ENCODE results near the gene SEMA4C.

Gene SEMA4C

DNA sequence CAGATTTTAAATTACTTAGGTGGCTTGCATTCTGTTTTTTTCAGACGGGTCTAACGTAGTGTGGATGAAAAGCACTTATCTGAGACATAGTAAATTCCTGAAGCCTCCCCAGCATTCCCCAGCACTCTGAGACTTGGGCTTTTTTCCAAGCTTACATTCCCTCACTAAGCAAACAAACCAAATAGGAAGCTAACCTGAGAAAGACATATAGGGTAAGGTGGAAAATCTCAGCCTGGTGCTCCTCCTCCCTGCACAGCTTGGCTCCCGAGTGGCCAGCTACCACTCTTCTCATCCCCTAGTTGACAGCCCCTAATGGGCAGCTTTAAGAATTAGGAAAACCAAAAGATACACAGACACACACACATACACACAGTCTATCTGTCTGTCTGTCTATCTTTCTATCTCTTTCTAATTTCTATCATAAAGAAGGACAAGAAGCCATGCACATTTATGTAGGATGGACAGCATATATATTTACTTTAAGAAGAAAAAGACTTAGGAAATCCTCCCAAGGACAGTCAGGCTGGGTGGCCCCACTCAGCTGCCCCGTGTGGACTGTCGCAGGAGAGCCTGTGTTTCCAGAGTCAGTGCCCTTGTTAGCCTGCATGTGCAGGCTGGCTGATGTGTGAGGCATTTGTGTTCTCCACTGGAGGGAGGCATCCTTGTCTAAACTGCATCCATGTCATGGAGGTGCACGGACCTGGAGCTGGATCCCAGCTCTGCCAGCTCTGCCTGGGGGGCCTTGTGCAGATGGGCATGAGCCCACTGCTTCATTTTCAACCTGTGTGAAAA is 45.6 kb downstream of the SEMA4C start:
- Histone ChIP-seq H3K27ac (no peak overlapping the region), H3K9me3 (ENCODE audit: severe bottlenecking) (no peaks in the 10 kb centered on the region), H3K27me3 (ENCODE audit: insufficient read depth, low read depth, severe bottlenecking) (no peaks in the 10 kb centered on the region), H3K36me3 (peaks cover 79% of the 10 kb centered on the region), H3K4me3 (ENCODE audit: low read depth, low read length) (no peak overlapping the region)
- TF ChIP-seq, protein P1, sequence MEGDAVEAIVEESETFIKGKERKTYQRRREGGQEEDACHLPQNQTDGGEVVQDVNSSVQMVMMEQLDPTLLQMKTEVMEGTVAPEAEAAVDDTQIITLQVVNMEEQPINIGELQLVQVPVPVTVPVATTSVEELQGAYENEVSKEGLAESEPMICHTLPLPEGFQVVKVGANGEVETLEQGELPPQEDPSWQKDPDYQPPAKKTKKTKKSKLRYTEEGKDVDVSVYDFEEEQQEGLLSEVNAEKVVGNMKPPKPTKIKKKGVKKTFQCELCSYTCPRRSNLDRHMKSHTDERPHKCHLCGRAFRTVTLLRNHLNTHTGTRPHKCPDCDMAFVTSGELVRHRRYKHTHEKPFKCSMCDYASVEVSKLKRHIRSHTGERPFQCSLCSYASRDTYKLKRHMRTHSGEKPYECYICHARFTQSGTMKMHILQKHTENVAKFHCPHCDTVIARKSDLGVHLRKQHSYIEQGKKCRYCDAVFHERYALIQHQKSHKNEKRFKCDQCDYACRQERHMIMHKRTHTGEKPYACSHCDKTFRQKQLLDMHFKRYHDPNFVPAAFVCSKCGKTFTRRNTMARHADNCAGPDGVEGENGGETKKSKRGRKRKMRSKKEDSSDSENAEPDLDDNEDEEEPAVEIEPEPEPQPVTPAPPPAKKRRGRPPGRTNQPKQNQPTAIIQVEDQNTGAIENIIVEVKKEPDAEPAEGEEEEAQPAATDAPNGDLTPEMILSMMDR (IDR thresholded peaks at IDR 0.05; ENCODE audit: low read depth, low read length), result no peak
- DNase-seq, result no peak

DNA sequence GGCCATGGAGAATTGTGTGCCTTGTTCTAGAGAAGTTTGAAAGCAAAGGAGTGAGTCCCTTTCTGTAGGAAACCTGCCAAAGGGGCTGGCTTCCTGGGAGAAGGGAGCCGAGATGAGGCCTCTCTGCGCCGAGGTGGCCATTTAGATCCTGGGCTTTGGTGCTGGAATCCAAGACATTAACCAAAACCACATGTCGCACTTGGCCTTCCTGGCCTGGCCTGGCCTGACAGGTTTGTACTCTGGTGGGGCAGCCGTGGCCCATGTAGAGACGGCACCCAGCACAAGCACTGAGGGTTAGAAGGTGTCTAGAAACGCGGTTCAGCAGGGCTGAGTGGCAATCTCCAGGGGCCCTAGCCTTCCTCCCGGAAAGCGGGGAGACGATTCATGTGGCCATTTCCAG is 46.7 kb downstream of the SEMA4C start:
- Histone ChIP-seq H3K27me3 (ENCODE audit: insufficient read depth, low read depth, severe bottlenecking) (no peaks in the 10 kb centered on the region), H3K36me3 (peaks cover 80% of the 10 kb centered on the region), H3K9me3 (ENCODE audit: severe bottlenecking) (no peaks in the 10 kb centered on the region), H3K27ac (no peak overlapping the region), H3K4me3 (ENCODE audit: low read depth, low read length) (no peak overlapping the region)
- TF ChIP-seq, protein P1 (IDR thresholded peaks at IDR 0.05; ENCODE audit: low read depth, low read length), result no peak
- DNase-seq, result no peak

DNA sequence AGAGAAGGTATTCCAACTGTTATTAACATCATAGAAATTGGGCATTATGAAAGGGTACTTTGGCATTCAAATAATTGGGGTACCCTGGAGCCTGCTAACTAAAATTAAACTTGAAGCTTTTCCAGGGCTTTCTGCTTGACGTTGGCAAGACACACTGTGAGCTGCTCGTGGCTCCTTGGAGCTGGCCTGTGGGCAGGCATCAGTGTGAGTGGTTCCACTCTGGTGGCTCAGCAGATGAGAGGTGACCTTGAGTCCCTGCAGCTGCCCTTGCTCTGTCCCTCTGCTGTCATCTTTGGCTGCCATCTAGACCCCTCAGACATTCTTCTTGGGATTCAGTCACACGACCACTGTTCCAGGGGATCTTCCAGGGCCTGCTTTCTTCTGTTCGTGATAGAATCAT is 47.1 kb downstream of the SEMA4C start:
- Histone ChIP-seq H3K9me3 (ENCODE audit: severe bottlenecking) (no peaks in the 10 kb centered on the region), H3K4me3 (ENCODE audit: low read depth, low read length) (no peak overlapping the region), H3K27ac (no peak overlapping the region), H3K36me3 (peaks cover 79% of the 10 kb centered on the region), H3K27me3 (ENCODE audit: insufficient read depth, low read depth, severe bottlenecking) (no peaks in the 10 kb centered on the region)
- DNase-seq, result no peak
- TF ChIP-seq, protein P1 (IDR thresholded peaks at IDR 0.05; ENCODE audit: low read depth, low read length), result no peak

DNA sequence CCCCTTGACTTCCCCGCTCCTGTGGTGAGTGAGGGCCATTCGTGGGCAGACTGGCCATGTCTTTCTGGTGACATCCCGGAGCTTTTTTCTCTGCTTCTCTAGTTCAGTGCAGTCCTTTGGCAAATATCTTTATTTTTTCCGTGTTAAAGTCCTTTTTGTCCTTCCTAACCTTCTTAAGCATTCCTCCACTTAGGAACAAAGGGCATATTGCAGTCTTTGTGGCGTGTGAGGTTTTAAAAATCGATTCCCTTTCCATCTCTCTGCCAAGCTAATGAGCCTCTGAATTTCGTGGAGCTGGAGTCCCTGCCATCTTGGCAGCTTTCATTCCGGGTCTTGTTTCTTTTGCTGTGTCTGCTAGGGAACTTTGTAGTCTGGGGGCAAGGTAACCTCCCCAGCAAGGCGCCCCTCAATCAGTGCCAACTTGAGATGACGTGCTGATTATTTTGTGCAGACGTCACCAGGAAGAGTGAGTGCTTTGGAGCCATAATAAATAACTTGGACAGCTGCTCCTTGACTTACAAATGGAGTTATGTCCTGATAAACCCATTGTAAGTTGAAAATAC is 48.7 kb downstream of the SEMA4C start:
- Histone ChIP-seq H3K36me3 (peaks cover 67% of the 10 kb centered on the region), H3K27ac (no peak overlapping the region), H3K9me3 (ENCODE audit: severe bottlenecking) (no peaks in the 10 kb centered on the region), H3K4me3 (ENCODE audit: low read depth, low read length) (no peak overlapping the region), H3K27me3 (ENCODE audit: insufficient read depth, low read depth, severe bottlenecking) (no peaks in the 10 kb centered on the region)
- DNase-seq, result no peak
- TF ChIP-seq, protein P1 (IDR thresholded peaks at IDR 0.05; ENCODE audit: low read depth, low read length), result no peak

DNA sequence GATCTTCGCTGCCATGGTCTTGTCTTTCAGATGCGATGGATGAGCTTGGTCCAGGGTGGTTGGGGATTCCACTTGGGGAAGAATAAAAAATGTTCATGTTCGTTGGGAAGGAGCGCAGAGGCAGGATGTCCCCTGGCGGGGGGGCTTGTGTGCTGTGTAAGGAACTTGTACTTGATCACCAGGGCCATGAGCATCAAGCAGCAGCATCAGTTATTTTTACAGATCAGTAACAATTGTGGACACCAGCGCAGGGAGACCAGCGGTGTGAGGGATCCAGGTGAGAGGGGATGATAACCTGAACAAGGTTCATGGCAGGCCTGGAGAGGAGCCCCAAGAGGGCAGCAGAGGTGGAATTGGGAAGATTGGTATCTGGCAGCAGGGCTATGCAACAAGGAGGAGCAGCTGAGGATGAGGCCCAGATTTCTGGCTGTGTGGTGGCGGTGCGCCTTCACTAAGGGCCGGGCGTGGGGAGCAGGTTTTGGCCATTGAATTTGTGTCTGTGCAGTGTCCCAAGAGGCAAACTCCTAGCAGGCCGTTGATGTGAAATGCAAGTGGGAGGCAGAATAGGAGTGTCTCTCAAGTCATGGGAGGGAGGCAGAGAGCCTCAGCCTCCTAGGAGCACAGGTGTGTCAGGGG is 49.9 kb downstream of the SEMA4C start:
- H3K27ac ChIP-seq, result no peak overlapping the region
- TF ChIP-seq, protein P1 (IDR thresholded peaks at IDR 0.05; ENCODE audit: low read depth, low read length), result no peak
- peaks cover 55% of the 10 kb centered on the region for H3K36me3 ChIP-seq
- no peaks in the 10 kb centered on the region for H3K27me3 ChIP-seq (ENCODE audit: insufficient read depth, low read depth, severe bottlenecking)
- no peak for DNase-seq
- H3K9me3 ChIP-seq (ENCODE audit: severe bottlenecking), result no peaks in the 10 kb centered on the region
- no peak overlapping the region for H3K4me3 ChIP-seq (ENCODE audit: low read depth, low read length)

All from WERI-Rb-1 (cell line).